NT2/D1 (cell line): ENCODE measurements around the gene CLASP2.

ENCODE experiments used
- YY1 ChIP-seq: IDR thresholded peaks from 2 replicates; pipeline ENCODE4 v1.6.1; 2011; ENCODE audit not compliant: insufficient read length, insufficient read depth
- ZNF274 ChIP-seq: IDR thresholded peaks from 2 replicates; pipeline ENCODE4 v1.6.1; 2011; ENCODE audit warnings: mild to moderate bottlenecking, low read depth, low read length

GRCh38 chr3:33658621-33658990, 59.4 kb downstream of the CLASP2 start:
- no peak for TF ChIP-seq ZNF274
- no peak for TF ChIP-seq YY1
